Measurements from ENCODE around the gene TMA16.

GRCh38 chr4:163500586-163500985 lies 6.1 kb downstream of the TMA16 start:
- no peak for TF ChIP-seq EZH2 (IDR thresholded peaks at IDR 0.05; ENCODE audit: borderline replicate concordance, low read length)
- TF ChIP-seq, protein P1, sequence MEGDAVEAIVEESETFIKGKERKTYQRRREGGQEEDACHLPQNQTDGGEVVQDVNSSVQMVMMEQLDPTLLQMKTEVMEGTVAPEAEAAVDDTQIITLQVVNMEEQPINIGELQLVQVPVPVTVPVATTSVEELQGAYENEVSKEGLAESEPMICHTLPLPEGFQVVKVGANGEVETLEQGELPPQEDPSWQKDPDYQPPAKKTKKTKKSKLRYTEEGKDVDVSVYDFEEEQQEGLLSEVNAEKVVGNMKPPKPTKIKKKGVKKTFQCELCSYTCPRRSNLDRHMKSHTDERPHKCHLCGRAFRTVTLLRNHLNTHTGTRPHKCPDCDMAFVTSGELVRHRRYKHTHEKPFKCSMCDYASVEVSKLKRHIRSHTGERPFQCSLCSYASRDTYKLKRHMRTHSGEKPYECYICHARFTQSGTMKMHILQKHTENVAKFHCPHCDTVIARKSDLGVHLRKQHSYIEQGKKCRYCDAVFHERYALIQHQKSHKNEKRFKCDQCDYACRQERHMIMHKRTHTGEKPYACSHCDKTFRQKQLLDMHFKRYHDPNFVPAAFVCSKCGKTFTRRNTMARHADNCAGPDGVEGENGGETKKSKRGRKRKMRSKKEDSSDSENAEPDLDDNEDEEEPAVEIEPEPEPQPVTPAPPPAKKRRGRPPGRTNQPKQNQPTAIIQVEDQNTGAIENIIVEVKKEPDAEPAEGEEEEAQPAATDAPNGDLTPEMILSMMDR (conservative IDR thresholded peaks at IDR 0.05 in 1 of 2, IDR thresholded peaks at IDR 0.05 in 1 of 2; ENCODE audit: extremely low read depth in 1 of 2, insufficient read depth in 1 of 2, low read depth in 1 of 2, low read length in 2 of 2) = no peak
